ENCODE measurements around the gene CASTOR2. TPM values are rescaled to one million over a fixed set of nuclear protein-coding genes. Genes with fewer than 3 reads are reported as not detected.

The CASTOR2 gene
- total and polyA plus RNA-seq, 2 of the 13 experiments (the other 11 are each of a cell fraction or from before 2014, with no cell fraction given) = 7.0 to 8.7 TPM

- H3K4me2 ChIP-seq (ENCODE audit: low read depth, low read length) = no peak overlapping the region
- no peaks in the 10 kb centered on the region for H3K27me3 ChIP-seq (ENCODE audit: control insufficient read depth in 1 of 2, insufficient read depth in 2 of 2, low read length in 2 of 2)
- peak; percentile 18 for DNase-seq (ENCODE audit: low spot score)
- WGBS (ENCODE audit: low lambda C conversion rate) = 92% methylated on average over 8 of the region's 8 CpGs
- no peak overlapping the region for H3K9ac ChIP-seq (ENCODE audit: insufficient read depth, low read depth, low read length)
- no peaks in the 10 kb centered on the region for H3K9me3 ChIP-seq (ENCODE audit: low read length)
- H3K27ac ChIP-seq (ENCODE audit: extremely low read length, insufficient read depth, low read length) = no peak overlapping the region
- no peaks in the 10 kb centered on the region for H3K36me3 ChIP-seq (replicated peaks in 1 of 2; ENCODE audit: control insufficient read depth in 1 of 2, insufficient read depth in 2 of 2, low read length in 2 of 2)
- intact Hi-C loops (cut with micrococcal nuclease; ENCODE audit: unreplicated experiment) = no loop called here
- no peaks in the 10 kb centered on the region for H3K4me1 ChIP-seq (ENCODE audit: insufficient read depth, low read length)
- TF ChIP-seq, protein P1, sequence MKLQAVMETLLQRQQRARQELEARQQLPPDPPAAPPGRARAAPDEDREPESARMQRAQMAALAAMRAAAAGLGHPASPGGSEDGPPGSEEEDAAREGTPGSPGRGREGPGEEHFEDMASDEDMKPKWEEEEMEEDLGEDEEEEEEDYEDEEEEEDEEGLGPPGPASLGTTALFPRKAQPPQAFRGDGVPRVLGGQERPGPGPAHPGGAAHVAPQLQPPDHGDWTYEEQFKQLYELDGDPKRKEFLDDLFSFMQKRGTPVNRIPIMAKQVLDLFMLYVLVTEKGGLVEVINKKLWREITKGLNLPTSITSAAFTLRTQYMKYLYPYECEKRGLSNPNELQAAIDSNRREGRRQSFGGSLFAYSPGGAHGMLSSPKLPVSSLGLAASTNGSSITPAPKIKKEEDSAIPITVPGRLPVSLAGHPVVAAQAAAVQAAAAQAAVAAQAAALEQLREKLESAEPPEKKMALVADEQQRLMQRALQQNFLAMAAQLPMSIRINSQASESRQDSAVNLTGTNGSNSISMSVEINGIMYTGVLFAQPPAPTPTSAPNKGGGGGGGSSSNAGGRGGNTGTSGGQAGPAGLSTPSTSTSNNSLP (IDR thresholded peaks at IDR 0.05; ENCODE audit: low read depth, low read length) = no peak
- TF ChIP-seq ZMYM2 (CRISPR knock-in tag; IDR thresholded peaks at IDR 0.05) (no peak), CTCF (CRISPR knock-in tag; IDR thresholded peaks at IDR 0.05) (peak; percentile 26; the same call in 1 of the 2 replicates), MED8 (CRISPR knock-in tag; IDR thresholded peaks at IDR 0.05; ENCODE audit: insufficient replicate concordance) (no peak), FOXK1 (CRISPR knock-in tag; IDR thresholded peaks at IDR 0.05; ENCODE audit: borderline replicate concordance, low read depth) (no peak), REL (CRISPR knock-in tag; conservative IDR thresholded peaks at IDR 0.05) (no peak)
- in situ Hi-C loops (cut with HindIII; ENCODE audit: extremely low pct_ligation_motif_present, low pct_unique_long_range_greater_than_20kb) = no loop called here
- FAIRE-seq = no peak
- no peak overlapping the region for H2AFZ ChIP-seq (ENCODE audit: low read length)
- no TSS peak for BruUV-seq (replicated peaks)
- peak; percentile 51 for ATAC-seq
- CTCF ChIA-PET (ENCODE audit: low intra/inter-chr PET ratio, low total read pairs) = no interaction called here
- no peaks in the 10 kb centered on the region for H3K79me2 ChIP-seq (ENCODE audit: insufficient read depth, low read length)
- POLR2A ChIA-PET = no interaction called here
- no peaks in the 10 kb centered on the region for H4K20me1 ChIP-seq (ENCODE audit: insufficient read depth, low read length)
- H3K4me3 ChIP-seq (replicated peaks in 1 of 3; ENCODE audit: insufficient read depth in 1 of 3, low read depth in 2 of 3, low read length in 3 of 3) = no peak overlapping the region
Measured at GRCh38 chr7:75033064-75033463, 68.6 kb downstream of the CASTOR2 start.

All from HepG2 (cell line).